ENCODE measurements around the gene SV2A. TPM values are rescaled to one million over a fixed set of nuclear protein-coding genes. Genes with fewer than 3 reads are reported as not detected.
"Not testable (repeated sequence)": the region's sequence is repeated elsewhere in the genome, so short reads cannot be mapped to it uniquely, and the experiment has no call there.

SV2A gene
- total and polyA plus RNA-seq, 2 donors (not counting 1 experiment from before 2014, with no cell fraction given): 0.07 to 0.24 TPM

DNA sequence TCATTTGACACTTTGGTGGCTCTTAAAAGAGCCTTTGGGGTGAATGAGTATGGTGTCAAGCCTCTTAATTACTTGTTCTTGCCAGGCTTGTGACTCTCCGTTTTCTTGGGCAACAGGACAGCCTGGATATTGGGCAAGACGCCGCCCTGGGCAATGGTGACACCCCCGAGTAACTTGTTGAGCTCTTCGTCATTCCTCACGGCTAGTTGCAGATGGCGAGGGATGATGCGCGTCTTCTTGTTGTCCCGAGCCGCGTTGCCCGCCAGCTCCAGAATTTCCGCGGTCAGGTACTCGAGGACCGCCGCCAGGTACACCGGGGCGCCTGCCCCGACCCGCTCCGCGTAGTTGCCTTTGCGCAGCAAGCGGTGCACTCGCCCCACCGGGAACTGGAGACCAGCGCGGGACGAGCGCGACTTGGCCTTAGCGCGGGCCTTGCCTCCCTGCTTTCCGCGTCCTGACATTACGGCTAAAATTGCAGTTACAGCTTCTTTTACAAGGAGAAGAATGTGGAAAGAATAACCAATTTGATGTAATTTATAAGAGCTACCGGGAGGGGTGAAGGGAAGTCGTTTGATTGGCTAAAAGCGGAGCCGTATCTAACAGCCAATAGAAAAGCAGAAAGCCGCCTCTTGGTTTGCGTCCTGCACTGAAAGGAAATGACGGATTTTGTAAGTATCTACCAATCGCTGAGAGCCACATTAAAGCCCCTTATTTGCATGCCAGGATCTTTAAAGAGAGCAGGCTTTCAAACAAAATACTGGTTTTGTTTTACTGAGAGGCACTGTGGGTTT lies 30.0 kb downstream of the SV2A start:
- H3K36me3 ChIP-seq (replicated peaks in 1 of 2; ENCODE audit: control extremely low read depth in 1 of 2, control insufficient read depth in 1 of 2, extremely low read depth in 1 of 2, insufficient read depth in 2 of 2, low read length in 1 of 2): peaks cover 0 to 4% of the 10 kb centered on the region in 2 experiments
- peak; percentile 56 for ATAC-seq (ENCODE audit: low read depth)
- peak overlapping the region; percentile 84 to 98 (median 92) for H3K4me3 ChIP-seq (ENCODE audit: control extremely low read depth in 1 of 5, extremely low read depth in 1 of 5, insufficient read depth in 1 of 5, low read depth in 2 of 5, low read length in 4 of 5)
- peak; percentile 95 for DNase-seq
- no peaks in the 10 kb centered on the region for H3K27me3 Mint-ChIP-seq
- intact Hi-C loops (cut with micrococcal nuclease): loop anchor here (1.0 kb wide), 3 partner anchors 12 to 347 kb away; partner anchors contain the start of genes BOLA1 and SF3B4
- no peaks in the 10 kb centered on the region for H3K27me3 ChIP-seq (replicated peaks in 1 of 4; ENCODE audit: control extremely low read depth in 1 of 4, control insufficient read depth in 3 of 4, insufficient read depth in 4 of 4, low read length in 3 of 4)
- peaks cover 32% of the 10 kb centered on the region for H3K79me2 ChIP-seq (ENCODE audit: control insufficient read depth, insufficient read depth, low read length)
- peaks cover 26% of the 10 kb centered on the region for H4K20me1 ChIP-seq (ENCODE audit: control insufficient read depth, insufficient read depth, low read length, poor library complexity, severe bottlenecking)
- peaks cover 7% of the 10 kb centered on the region for H3K4me1 Mint-ChIP-seq
- TF ChIP-seq CTCF (IDR thresholded peaks at IDR 0.05) (no peak), EZH2 (IDR thresholded peaks at IDR 0.05; ENCODE audit: borderline replicate concordance, insufficient read depth, low read depth, low read length, poor library complexity, severe bottlenecking) (no peak)
- peak overlapping the region; percentile 89 to 94 for H3K27ac ChIP-seq (ENCODE audit: low read length in 2 of 2)
- WGBS (ENCODE audit: insufficient coverage): 0% methylated on average over 43 of the region's 46 CpGs
- POLR2A ChIA-PET: interaction anchor here (0.7 to 4.9 kb wide), 22 partner anchors 10 to 1394 kb away, joined by 3 to 51 read pairs (median 5); partner anchors contain the start of genes BOLA1, FALEC, MCL1 and RPRD2
- peak overlapping the region; percentile 86 for H2AFZ ChIP-seq (ENCODE audit: insufficient read depth, low read depth, low read length, poor library complexity, severe bottlenecking)
- no peak overlapping the region for H3K27ac Mint-ChIP-seq
- peak overlapping the region; percentile 81 for H3K9ac ChIP-seq (ENCODE audit: low read length)
- H3K9me3 ChIP-seq (ENCODE audit: control extremely low read depth in 1 of 3, control insufficient read depth in 2 of 3, insufficient read depth in 1 of 3, low read length in 2 of 3): peaks cover 0 to 5% (median 0%) of the 10 kb centered on the region in 3 donors
- CTCF ChIA-PET: interaction anchor here (1.0 to 2.5 kb wide), 5 partner anchors 40 to 300 kb away, joined by 3 to 14 read pairs (median 8); partner anchors contain the start of gene SF3B4
- peak overlapping the region; percentile 78 for H3K4me2 ChIP-seq (replicated peaks; ENCODE audit: low read depth, low read length, poor library complexity, severe bottlenecking)
- H3K4me1 ChIP-seq (ENCODE audit: control insufficient read depth in 2 of 2, insufficient read depth in 2 of 2, low read length in 2 of 2): peaks cover 23 to 33% of the 10 kb centered on the region in 2 donors
- H3K4me3 Mint-ChIP-seq: no peak overlapping the region
- H3K9me3 Mint-ChIP-seq (ENCODE audit: insufficient read depth): no peaks in the 10 kb centered on the region

DNA sequence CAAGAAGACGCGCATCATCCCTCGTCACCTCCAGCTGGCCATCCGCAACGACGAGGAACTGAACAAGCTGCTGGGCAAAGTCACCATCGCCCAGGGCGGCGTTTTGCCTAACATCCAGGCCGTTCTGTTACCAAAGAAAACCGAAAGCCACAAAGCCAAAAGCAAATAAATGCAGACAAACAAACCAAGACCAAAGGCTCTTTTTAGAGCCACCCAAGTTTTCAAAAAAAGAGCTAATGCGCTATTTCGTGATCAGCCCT lies 30.5 kb downstream of the SV2A start:
- H2AFZ ChIP-seq (ENCODE audit: insufficient read depth, low read depth, low read length, poor library complexity, severe bottlenecking): peak overlapping the region; percentile 30

More for the DNA sequence above, 30.5 kb downstream of the SV2A start:
- intact Hi-C loops (cut with micrococcal nuclease); H3K4me3 Mint-ChIP-seq; H3K9me3 Mint-ChIP-seq (ENCODE audit: insufficient read depth); ATAC-seq (ENCODE audit: low read depth); DNase-seq; H3K27ac Mint-ChIP-seq; H3K36me3 ChIP-seq (replicated peaks in 1 of 2; ENCODE audit: control extremely low read depth in 1 of 2, control insufficient read depth in 1 of 2, extremely low read depth in 1 of 2, insufficient read depth in 2 of 2, low read length in 1 of 2); H3K27me3 Mint-ChIP-seq; H3K4me1 Mint-ChIP-seq; H3K27me3 ChIP-seq (replicated peaks in 1 of 4; ENCODE audit: control extremely low read depth in 1 of 4, control insufficient read depth in 3 of 4, insufficient read depth in 4 of 4, low read length in 3 of 4); H3K9me3 ChIP-seq (ENCODE audit: control extremely low read depth in 1 of 3, control insufficient read depth in 2 of 3, insufficient read depth in 1 of 3, low read length in 2 of 3): not testable (repeated sequence)
- Histone ChIP-seq H3K4me2 (replicated peaks; ENCODE audit: low read depth, low read length, poor library complexity, severe bottlenecking) (peak overlapping the region; percentile 78), H3K79me2 (ENCODE audit: control insufficient read depth, insufficient read depth, low read length) (peaks cover 33% of the 10 kb centered on the region), H3K9ac (ENCODE audit: low read length) (peak overlapping the region; percentile 81), H4K20me1 (ENCODE audit: control insufficient read depth, insufficient read depth, low read length, poor library complexity, severe bottlenecking) (peaks cover 26% of the 10 kb centered on the region), H3K4me3 (ENCODE audit: control extremely low read depth in 1 of 5, extremely low read depth in 1 of 5, insufficient read depth in 1 of 5, low read depth in 2 of 5, low read length in 4 of 5) (peak overlapping the region; percentile 84 to 98 (median 92)), H3K4me1 (ENCODE audit: control insufficient read depth in 2 of 2, insufficient read depth in 2 of 2, low read length in 2 of 2) (peaks cover 23 to 33% of the 10 kb centered on the region in 2 donors), H3K27ac (ENCODE audit: low read length in 2 of 2) (peak overlapping the region; percentile 89 to 94)
- POLR2A ChIA-PET: interaction anchor here (0.7 to 4.9 kb wide), 20 partner anchors 10 to 1395 kb away, joined by 3 to 51 read pairs (median 5); partner anchors contain the start of genes APH1A, BOLA1, FALEC and MCL1
- WGBS (ENCODE audit: insufficient coverage): 0% methylated on average over 8 of the region's 13 CpGs
- CTCF ChIA-PET: interaction anchor here (1.7 to 2.5 kb wide), 4 partner anchors 41 to 300 kb away, joined by 7 to 14 read pairs (median 8); partner anchors contain the start of gene SF3B4

Measured in B cell (primary cell).